HG02870 (cell line): ENCODE measurements around the gene BCL2L12.

Experiments
- ATAC-seq: cut with Tn5 transposase; IDR thresholded peaks from one replicate; pipeline ENCODE4 v1.9.1; 2021; ENCODE audit warnings: mild to moderate bottlenecking, moderate library complexity; ENCODE audit not compliant: unreplicated experiment

The BCL2L12 gene

DNA sequence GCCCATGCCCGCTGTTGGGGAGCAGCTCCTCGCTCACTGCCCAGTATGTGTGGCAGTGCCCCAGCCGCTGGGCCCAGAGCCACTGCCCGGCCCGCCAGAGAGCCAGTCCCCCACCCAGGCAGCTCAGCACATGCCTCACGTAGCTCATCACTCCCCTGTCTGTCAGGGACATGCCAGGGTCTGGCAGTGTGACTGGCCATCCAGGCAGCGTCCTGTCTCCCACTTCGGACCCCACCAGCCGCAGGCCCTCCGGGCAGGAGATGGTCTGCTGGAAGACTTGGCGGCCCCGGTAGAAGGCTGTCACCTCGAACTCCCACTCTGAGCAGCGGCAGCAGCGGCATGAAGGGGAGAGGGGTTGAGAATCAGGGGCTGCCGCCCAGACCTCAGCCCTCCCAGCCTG is 3.7 kb upstream of the BCL2L12 start:
- no peak for ATAC-seq

- no peak for ATAC-seq
Observed at GRCh38 chr19:49663224-49663623, 2.5 kb upstream of the BCL2L12 start.

GRCh38 chr19:49664171-49665035 is 1.3 kb upstream of the BCL2L12 start:
- no peak for ATAC-seq

GRCh38 chr19:49665036-49665350 is 740 bp upstream of the BCL2L12 start:
- ATAC-seq = no peak

DNA sequence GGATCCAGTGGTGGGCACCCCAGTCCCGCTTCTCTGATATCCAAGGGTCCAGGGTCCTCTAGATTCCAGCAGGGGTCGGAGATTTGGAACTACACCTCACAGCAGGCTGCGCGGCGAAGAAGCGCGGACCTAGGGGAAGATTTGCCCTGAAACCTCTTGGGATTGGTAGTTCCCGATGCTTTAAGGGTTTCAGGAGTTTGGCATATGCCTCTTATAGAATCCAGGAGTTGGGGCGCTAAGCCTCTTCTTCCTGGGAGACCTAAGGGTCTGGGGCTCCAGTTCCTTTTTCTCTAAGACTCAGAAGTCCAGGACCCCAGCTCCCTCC is 349 bp downstream of the BCL2L12 start:
- ATAC-seq = no peak

GRCh38 chr19:49667473-49667872 is 1.7 kb downstream of the BCL2L12 start:
- ATAC-seq = no peak

GRCh38 chr19:49669516-49669915 is 3.8 kb downstream of the BCL2L12 start:
- ATAC-seq = no peak

DNA sequence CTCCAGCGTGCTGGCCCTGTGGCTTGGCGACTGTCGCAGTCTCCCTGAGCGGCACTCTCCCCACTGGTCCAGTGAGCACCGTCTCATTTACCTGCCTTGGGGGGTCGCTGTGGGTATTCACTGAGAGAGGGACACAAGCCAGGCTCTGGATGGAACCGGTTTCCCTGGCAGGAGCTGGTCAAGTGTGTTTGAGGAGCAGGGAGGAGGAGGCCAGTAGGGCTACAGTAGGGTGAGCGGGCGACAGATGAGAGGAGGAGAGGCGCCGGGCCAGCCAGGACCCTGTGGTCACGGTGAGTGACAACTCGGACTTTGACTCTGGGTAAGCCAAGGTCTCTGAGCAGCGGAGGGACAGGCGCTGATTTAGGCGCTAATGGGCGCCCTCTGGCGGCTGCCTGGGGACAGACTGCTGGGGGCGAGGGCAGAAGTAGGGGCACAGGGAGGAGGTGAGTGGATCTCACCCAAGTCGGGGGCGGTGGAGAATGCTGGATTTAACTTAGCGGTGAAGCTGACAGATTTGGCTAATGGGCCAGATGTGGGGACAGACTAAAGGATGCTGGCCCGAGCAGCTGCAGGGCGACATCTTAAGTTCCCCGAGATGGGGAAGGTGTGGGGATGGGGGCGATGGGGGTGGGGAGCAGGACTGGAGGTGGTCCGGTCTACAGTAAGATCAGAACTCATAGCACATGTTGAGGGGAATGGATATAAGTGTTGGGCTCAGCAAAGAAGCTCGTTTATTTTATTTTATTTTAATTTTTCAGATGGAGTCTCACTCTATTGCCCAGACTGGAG is 6.6 kb downstream of the BCL2L12 start:
- ATAC-seq = no peak

DNA sequence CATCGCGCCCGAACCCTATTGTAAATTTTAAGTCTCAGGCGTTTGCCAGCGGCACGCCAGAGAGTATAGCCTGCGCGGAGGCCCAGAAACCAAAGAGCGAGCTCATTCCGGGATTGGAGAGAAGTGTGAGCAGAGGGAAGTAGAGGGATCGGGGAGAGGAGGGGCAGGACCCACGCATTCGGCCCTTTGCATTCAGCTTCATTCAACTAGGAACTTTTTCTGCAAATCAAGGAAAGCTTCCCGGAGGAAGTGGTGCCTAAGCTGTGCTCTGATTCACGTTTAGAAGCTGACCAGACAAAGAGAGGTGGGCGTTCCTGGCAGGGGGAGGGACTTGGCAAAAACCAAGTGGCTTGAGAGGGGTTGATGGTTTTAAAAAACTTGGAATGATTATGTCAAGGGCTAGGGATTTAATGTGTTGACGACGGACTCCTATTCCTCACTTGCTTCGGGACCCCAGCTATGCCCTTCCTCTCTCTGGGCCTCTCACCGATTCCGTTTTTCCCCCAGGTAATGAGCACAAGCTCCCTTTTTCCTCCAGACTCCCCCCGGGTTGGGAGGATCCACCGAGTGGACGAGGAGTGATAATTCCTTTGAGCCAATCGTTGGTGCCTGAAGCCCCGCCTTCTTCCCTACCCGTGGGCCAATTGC is 10.5 kb downstream of the BCL2L12 start:
- peak; percentile 17 for ATAC-seq

- ATAC-seq = peak; percentile 65
Observed at GRCh38 chr19:49676784-49677230, 11.1 kb downstream of the BCL2L12 start.

- no peak for ATAC-seq
Observed at GRCh38 chr19:49677231-49677900, 11.6 kb downstream of the BCL2L12 start, which contains the start of gene PRMT1. TSS of gene PRMT1 (plus strand) at chr19:49677271. CDS start at chr19:49677281, 10 bp downstream.

- ATAC-seq = no peak
Observed at GRCh38 chr19:49677901-49678674, 12.4 kb downstream of the BCL2L12 start.

DNA sequence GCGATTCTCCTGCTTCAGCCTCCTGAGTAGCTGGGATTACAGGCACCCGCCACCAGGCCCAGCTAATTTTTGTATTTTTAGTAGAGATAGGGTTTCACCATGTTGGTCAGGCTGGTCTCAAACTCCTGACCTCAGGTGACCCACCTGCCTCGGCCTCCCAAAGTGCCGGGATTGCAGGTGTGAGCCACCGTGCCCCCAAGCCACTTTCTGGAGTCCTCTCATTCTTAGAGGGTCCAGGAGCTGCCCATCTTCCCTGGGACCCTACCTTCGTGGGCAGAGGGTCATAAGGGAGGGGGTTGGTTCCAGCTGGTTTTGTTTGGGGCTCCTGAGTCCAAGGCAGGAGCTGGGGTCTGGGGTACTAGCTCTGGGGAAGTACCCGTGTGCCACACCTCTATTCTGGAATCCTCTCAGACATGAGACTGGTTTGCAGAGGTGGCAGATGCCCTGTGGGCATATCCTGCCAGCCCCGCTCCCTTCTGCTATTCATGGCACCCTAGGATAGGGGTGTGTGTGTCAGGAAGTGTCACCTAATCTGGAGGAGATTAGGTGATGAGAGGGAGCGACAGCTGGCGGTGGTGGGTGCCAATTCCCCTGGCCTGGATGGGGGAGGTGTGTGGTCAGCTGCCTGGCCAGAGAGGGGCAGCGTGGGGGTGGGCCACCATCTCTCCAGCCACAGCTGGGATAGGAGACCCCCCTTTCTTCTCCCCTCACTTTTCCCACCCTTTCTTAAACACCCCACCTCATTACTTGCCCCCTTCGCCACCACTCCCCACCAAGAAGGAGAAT is 13.4 kb downstream of the BCL2L12 start:
- ATAC-seq = no peak

- no peak for ATAC-seq
Observed at GRCh38 chr19:49679771-49680413, 14.2 kb downstream of the BCL2L12 start.

DNA sequence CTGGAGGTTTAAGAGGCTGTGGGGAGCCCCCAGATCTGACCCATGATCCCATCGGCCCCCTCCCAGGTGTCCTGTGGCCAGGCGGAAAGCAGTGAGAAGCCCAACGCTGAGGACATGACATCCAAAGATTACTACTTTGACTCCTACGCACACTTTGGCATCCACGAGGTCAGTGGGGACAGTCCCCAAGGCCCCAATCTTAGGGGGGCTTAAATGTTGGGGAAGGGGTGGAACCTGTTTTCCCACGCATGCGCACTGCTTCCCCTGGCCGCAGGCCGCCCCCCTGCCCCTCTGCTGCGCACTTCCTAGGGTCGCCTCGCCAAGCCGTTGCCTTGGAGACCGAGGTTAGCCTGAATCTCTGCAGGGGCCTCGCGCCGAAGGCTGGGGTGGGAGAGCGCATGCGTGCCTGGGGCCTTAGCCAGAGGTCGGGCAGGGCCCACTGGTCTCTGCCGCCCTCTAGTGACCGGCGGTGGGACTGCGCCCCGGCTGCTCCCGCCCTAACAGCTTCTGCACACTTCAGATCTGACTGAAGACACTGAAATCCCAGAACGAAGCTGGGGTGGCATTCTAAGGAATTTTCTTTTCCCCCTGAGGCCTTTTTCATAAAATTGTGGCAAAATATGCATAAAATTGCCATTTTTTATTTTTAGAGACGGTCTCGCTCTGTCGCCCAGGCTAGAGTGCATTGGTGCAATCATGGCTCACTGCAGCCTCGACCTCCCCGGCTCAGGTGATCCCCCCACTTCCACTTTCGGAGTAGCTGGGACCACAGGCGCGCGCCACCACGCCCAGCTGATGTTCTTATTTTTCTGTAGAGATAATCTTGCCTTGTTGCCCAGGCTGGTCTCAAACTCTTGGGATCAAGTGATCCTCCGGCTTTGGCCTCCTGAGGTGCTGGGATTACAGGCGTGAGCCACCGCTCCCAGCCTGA is 15.0 kb downstream of the BCL2L12 start:
- no peak for ATAC-seq

- no peak for ATAC-seq
Observed at GRCh38 chr19:49681830-49682229, 16.1 kb downstream of the BCL2L12 start.

DNA sequence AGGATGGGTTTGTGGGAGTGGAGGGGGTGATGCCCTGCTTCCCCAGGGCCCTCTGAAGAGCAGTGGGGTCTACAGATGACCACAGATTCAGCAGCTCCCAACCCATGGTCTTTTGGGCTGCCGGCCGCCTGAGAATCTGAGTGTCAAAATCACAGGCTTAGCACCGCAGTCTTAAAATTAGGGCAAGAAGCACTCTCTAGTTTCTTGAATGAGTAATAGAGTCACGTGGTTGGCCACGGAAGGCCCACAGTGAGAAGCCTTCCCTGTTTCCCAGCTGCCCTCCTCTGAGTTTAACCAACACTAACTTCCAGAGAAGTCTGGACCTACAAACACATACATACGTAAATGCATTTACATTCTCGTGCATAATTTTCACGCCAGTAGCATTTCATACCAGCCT is 16.5 kb downstream of the BCL2L12 start:
- no peak for ATAC-seq

GRCh38 chr19:49683814-49684250 is 18.1 kb downstream of the BCL2L12 start:
- no peak for ATAC-seq
